ENCODE results near the gene RCAN3.
"Not testable (repeated sequence)": the region's sequence is repeated elsewhere in the genome, so short reads cannot be mapped to it uniquely, and the experiment has no call there.

DNA sequence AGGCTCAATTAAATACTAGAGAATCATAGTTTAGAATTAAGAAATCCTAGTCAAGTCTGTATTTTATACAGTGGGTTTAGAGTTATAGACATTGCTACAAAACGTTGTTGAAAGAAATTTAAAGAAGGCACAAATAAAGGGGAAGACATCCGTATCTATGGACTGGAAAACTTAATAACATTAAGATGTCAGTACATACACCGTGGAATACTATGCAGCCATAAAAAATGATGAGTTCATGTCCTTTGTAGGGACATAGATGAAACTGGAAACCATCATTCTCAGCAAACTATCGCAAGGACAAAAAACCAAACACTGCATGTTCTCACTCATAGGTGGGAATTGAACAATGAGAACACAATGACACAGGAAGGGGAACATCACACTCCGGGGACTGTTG lies 17.6 kb downstream of the RCAN3 start:
- TF ChIP-seq, protein P1, sequence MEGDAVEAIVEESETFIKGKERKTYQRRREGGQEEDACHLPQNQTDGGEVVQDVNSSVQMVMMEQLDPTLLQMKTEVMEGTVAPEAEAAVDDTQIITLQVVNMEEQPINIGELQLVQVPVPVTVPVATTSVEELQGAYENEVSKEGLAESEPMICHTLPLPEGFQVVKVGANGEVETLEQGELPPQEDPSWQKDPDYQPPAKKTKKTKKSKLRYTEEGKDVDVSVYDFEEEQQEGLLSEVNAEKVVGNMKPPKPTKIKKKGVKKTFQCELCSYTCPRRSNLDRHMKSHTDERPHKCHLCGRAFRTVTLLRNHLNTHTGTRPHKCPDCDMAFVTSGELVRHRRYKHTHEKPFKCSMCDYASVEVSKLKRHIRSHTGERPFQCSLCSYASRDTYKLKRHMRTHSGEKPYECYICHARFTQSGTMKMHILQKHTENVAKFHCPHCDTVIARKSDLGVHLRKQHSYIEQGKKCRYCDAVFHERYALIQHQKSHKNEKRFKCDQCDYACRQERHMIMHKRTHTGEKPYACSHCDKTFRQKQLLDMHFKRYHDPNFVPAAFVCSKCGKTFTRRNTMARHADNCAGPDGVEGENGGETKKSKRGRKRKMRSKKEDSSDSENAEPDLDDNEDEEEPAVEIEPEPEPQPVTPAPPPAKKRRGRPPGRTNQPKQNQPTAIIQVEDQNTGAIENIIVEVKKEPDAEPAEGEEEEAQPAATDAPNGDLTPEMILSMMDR (IDR thresholded peaks at IDR 0.05): not testable (repeated sequence)
- not testable (repeated sequence) for TF ChIP-seq POLR2A (IDR thresholded peaks at IDR 0.05)

Data from Peyer's patch (tissue), 4 donors.